K562 (cell line): ENCODE results near the gene MFNG. TPM values are rescaled to one million over a fixed set of nuclear protein-coding genes. Genes with fewer than 3 reads are reported as not detected.
A peak's percentile ranks its signal among the peaks of the same experiment; 100 is the strongest.

ENCODE experiments used
- ATAC-seq: fragments of 200-7000 bp; cut with Tn5 transposase; 3 replicates; pipeline ENCODE4 v1.9.1; 2020; ENCODE audit warnings: moderate library complexity
- BruUV-seq: library from RNA; stranded (reverse); fragments of 400-500 nt; replicated peaks from 2 replicates; lab custom pipeline; 2021; lab: Mats Ljungman, UMichigan
- CTCF ChIA-PET: fragments of 300-600 bp; formaldehyde crosslinking; extraction: SDS; loops from one replicate; lab custom pipeline; 2021; ENCODE audit warnings: low intra/inter-chr PET ratio; lab: Yijun Ruan, JAX
- POLR2A ChIA-PET: fragments of 300-600, 350-650 bp; sonication (Branson Sonifier 250); formaldehyde crosslinking; extraction: SDS; loops from one replicate; lab custom pipeline; 2021; ENCODE audit warnings: antibody characterized with exemption, inconsistent platforms; lab: Yijun Ruan, JAX
- DNase-seq, 4 experiments: peaks; one replicate each; pipeline versions ENCODE4 v3.0.0 to v3.0.0-alpha.2; 2011 to 2018; ENCODE audit warnings: low spot score in 3 of 4, mixed read lengths in 3 of 4; ENCODE audit errors: extremely low read depth in 1 of 4
- FAIRE-seq: peaks from 2 replicates; lab custom pipeline; 2011; peaks lifted over from hg19 to GRCh38; lab: Jason Lieb, UNC
- H2AFZ ChIP-seq: 2 replicates; pipeline ENCODE4 v1.6.0; 2011; ENCODE audit warnings: low read depth, low read length, control low read depth, inconsistent platforms
- H3K27ac ChIP-seq: fragments of 200-600 bp; 3 replicates; pipeline ENCODE4 v1.8.0; 2011; ENCODE audit warnings: low read depth, mild to moderate bottlenecking, control low read depth, inconsistent platforms, low read length, moderate library complexity, mixed read lengths; ENCODE audit errors: extremely low read depth
- H3K27me3 ChIP-seq, 2 experiments: fragments of 300-600 bp in 1 of 2; 2 replicates in 1 of 2; 3 replicates in 1 of 2; pipeline versions ENCODE4 v1.6.0 to v1.8.0; 2011; ENCODE audit warnings: inconsistent platforms in 2 of 2, low read length in 2 of 2, mild to moderate bottlenecking in 1 of 2, mixed read lengths in 1 of 2, moderate library complexity in 1 of 2; ENCODE audit not compliant: control insufficient read depth in 2 of 2, insufficient read depth in 2 of 2
- H3K36me3 ChIP-seq: fragments of 300-600 bp; 3 replicates; pipeline ENCODE4 v1.8.0; 2011; ENCODE audit warnings: mild to moderate bottlenecking, low read length, inconsistent platforms; ENCODE audit not compliant: control insufficient read depth, insufficient read depth
- H3K4me1 ChIP-seq, 2 experiments: fragments of 200-600 bp in 1 of 2; replicated peaks in 1 of 2; 2 replicates in 1 of 2; 3 replicates in 1 of 2; pipeline versions ENCODE4 v1.5.1 to v1.8.0; 2011; ENCODE audit warnings: inconsistent platforms in 2 of 2, low read length in 2 of 2, mild to moderate bottlenecking in 1 of 2, mixed read lengths in 1 of 2, moderate library complexity in 1 of 2; ENCODE audit not compliant: control insufficient read depth in 2 of 2, insufficient read depth in 2 of 2
- H3K4me2 ChIP-seq: 2 replicates; pipeline ENCODE4 v1.6.1; 2011; ENCODE audit warnings: low read length, control low read depth, inconsistent platforms, mixed read lengths; ENCODE audit not compliant: insufficient read depth
- H3K4me3 ChIP-seq: fragments of 200-600 bp; sonication (generic), shearing (Covaris generic); 2 replicates; pipeline ENCODE4 v1.5.1; 2016; ENCODE audit warnings: control low read depth, inconsistent platforms
- H3K79me2 ChIP-seq: fragments of 200-600 bp; 3 replicates; pipeline ENCODE4 v1.8.0; 2011; ENCODE audit warnings: low read length, inconsistent platforms; ENCODE audit not compliant: control insufficient read depth, insufficient read depth
- H3K9ac ChIP-seq, 2 experiments: 2 replicates each; pipeline versions ENCODE4 v1.6.0 to v1.6.1; 2011; ENCODE audit warnings: low read depth in 2 of 2, low read length in 2 of 2, control low read depth in 1 of 2, inconsistent platforms in 1 of 2, mild to moderate bottlenecking in 1 of 2, mixed read lengths in 1 of 2; ENCODE audit not compliant: insufficient read depth in 1 of 2
- H3K9me1 ChIP-seq: one replicate; pipeline ENCODE4 v1.6.0; 2011; ENCODE audit warnings: inconsistent platforms, mild to moderate bottlenecking, low read length, moderate library complexity; ENCODE audit not compliant: control insufficient read depth, insufficient read depth
- H3K9me3 ChIP-seq: replicated peaks from 2 replicates; pipeline ENCODE4 v1.5.1; 2011; ENCODE audit warnings: low read depth, low read length, inconsistent platforms; ENCODE audit not compliant: control insufficient read depth, insufficient read depth
- H4K20me1 ChIP-seq: replicated peaks from 2 replicates; pipeline ENCODE4 v1.6.1; 2011; ENCODE audit warnings: low read length, inconsistent platforms, mixed read lengths; ENCODE audit not compliant: control insufficient read depth, insufficient read depth
- ATF4 ChIP-seq: fragments of 450-650 bp; formaldehyde crosslinking; IDR thresholded peaks from 2 replicates; pipeline ENCODE4 v1.4.0; 2022; ENCODE audit warnings: mild to moderate bottlenecking, moderate library complexity
- C11orf30 ChIP-seq: fragments of 450-650 bp; IDR thresholded peaks from 2 replicates; pipeline ENCODE4 v1.6.1; 2016; ENCODE audit warnings: low read depth, mild to moderate bottlenecking
- CTCF ChIP-seq, 3 experiments: IDR thresholded peaks in 2 of 3; conservative IDR thresholded peaks in 1 of 3; 2 replicates each; pipeline ENCODE4 v1.5.1; 2011 to 2012; ENCODE audit warnings: low read length in 3 of 3, mild to moderate bottlenecking in 3 of 3, control low read depth in 2 of 3, improper control_type of control experiment in 1 of 3, inconsistent platforms in 1 of 3, low read depth in 1 of 3, mixed read lengths in 1 of 3, moderate library complexity in 1 of 3; ENCODE audit not compliant: insufficient read depth in 2 of 3
- KDM1A ChIP-seq, 2 experiments: fragments of 450-650 bp; IDR thresholded peaks; 2 replicates each; pipeline ENCODE4 v1.6.1; 2016; ENCODE audit warnings: mild to moderate bottlenecking in 2 of 2
- PBX2 ChIP-seq, 2 experiments: IDR thresholded peaks in 1 of 2; conservative IDR thresholded peaks in 1 of 2; 2 replicates each; pipeline ENCODE4 v1.6.1; 2016; ENCODE audit warnings: low read depth in 2 of 2, mild to moderate bottlenecking in 1 of 2, missing compliant biosample characterization in 1 of 2, missing genetic modification characterization in 1 of 2, moderate library complexity in 1 of 2
- RCOR1 ChIP-seq, 2 experiments: IDR thresholded peaks; 2 replicates each; pipeline ENCODE4 v1.6.1; 2012; ENCODE audit warnings: low read depth in 2 of 2, low read length in 2 of 2, borderline replicate concordance in 1 of 2, improper control_type of control experiment in 1 of 2
- SMAD1 ChIP-seq: fragments of 150-350 bp; IDR thresholded peaks from 2 replicates; pipeline ENCODE4 v1.6.1; 2014; ENCODE audit warnings: low read length, low read depth; ENCODE audit not compliant: partially characterized antibody
- SMC3 ChIP-seq: conservative IDR thresholded peaks from 2 replicates; pipeline ENCODE4 v1.6.1; 2011; ENCODE audit warnings: low read depth, low read length, improper control_type of control experiment; ENCODE audit not compliant: insufficient read depth
- ZNF23 ChIP-seq: fragments of 250-450 bp; sonication (Bioruptor Pico); IDR thresholded peaks from 2 replicates; pipeline ENCODE4 v1.4.0; 2020; ENCODE audit warnings: mild to moderate bottlenecking
- ZNF316 ChIP-seq: fragments of 450-650 bp; IDR thresholded peaks from 2 replicates; pipeline ENCODE4 v1.6.1; 2016
- ZNF398 ChIP-seq: fragments of 250-450 bp; sonication (Bioruptor Pico); IDR thresholded peaks from 2 replicates; pipeline ENCODE4 v1.8.0; 2021; ENCODE audit warnings: moderate library complexity, mild to moderate bottlenecking, inconsistent platforms
- ZNF699 ChIP-seq: fragments of 250-450 bp; sonication (Bioruptor Pico); IDR thresholded peaks from 2 replicates; pipeline ENCODE4 v1.8.0; 2021; ENCODE audit warnings: mild to moderate bottlenecking, moderate library complexity; ENCODE audit not compliant: insufficient replicate concordance
- WGBS: fragments of 100-300 bp; shearing (Covaris generic); methylation state at CpG from one replicate; pipeline ENCODE4 v1.1.6; 2016; ENCODE audit warnings: low coverage, mixed read lengths; ENCODE audit not compliant: insufficient coverage; ENCODE audit errors: missing lambda C conversion rate; 5-methylcytosine and 5-hydroxymethylcytosine counted together
- in situ Hi-C: fragments of 300-500 bp; cut with MboI; formaldehyde crosslinking; loops from 4 replicates; pipeline ENCODE4 v1.15.0; 2018; ENCODE audit warnings: inconsistent platforms, mixed read lengths
- intact Hi-C: fragments of 100-400 bp; cut with micrococcal nuclease; formaldehyde crosslinking; loops from 2 replicates; pipeline ENCODE4 v1.14.2; 2022
- polyA plus RNA-seq, 8 experiments: library from polyadenylated mRNA; depleted of rRNA in 4 of 8; stranded (reverse) in 5 of 8; unstranded in 3 of 8; fragments of >200 nt; fragmentation: Nextera tagmentation in 2 of 8; fragmentation: Illumina TruSeq in 1 of 8; extraction: Ambion mirVana in 2 of 8; extraction: Trizol in 1 of 8; gene quantifications; 2 replicates each; pipeline versions ENCODE4 v1.2.1 to v1.2.3, GENCODE V29; 2011 to 2014; ENCODE audit warnings: inconsistent platforms in 1 of 8, missing spikeins in 1 of 8
- total RNA-seq, 7 experiments: library from RNA; depleted of rRNA in 6 of 7; stranded (reverse); fragments of >200 nt in 6 of 7; fragmentation: Illumina TruSeq in 2 of 7; extraction: Trizol in 2 of 7; gene quantifications; 2 replicates each; pipeline versions ENCODE4 v1.2.1 to v1.2.3, GENCODE V29; 2011 to 2021; ENCODE audit warnings: low replicate concordance in 1 of 7

The MFNG gene
- total and polyA plus RNA-seq, 9 of the 15 experiments (the other 6 are each of a cell fraction or from before 2014, with no cell fraction given): 0.13 to 0.73 (median 0.38) TPM; not detected in 4

DNA sequence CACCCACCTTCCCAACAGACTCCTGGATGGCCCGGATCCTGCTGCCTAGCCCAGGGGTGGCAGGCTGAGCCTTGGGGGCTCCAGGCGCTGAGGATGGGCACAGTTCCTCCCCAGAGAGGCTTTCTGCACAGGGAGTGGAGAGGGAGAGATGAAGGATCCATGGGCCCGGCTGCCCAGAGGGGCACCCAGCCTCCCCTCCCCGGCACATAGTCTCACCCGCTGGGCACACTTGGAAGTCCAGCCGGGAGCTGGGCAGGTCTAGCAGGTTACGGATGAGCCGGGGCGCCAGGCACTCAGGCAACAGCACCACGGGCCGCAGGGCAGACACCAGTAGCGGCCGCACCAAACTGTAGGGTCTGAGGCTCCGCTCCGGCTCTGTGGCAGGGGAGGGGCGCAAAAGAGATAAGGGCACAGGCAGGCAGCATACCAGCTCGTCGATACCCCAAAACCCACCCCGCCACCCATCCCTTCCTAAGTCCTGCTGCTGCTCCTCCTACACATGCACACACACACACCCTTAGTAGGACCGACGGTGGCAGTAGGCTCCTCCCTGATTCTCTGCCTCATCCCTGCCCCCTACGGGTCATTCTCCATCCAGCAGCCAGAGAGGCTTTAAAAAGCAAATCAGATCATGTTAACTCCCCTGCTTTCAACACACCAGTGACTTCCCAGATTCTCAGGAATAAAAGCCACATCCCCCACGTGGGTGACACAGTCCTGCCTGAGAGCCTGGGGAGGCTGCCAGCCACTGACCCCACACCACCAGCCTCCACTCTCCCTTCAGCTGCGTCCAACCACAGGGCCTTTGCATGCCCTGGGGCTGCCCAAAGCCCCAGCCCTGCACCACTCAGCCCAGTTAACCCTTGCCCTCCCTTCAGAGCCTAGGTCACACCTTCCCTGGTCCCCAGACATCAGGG is 6.5 kb upstream of the MFNG start:
- H3K4me3 ChIP-seq: no peak overlapping the region
- no peak overlapping the region for H3K4me2 ChIP-seq
- no peaks in the 10 kb centered on the region for H3K36me3 ChIP-seq
- ATAC-seq: peak; percentile 88
- ChIA-PET POLR2A (no interaction called here), CTCF (no interaction called here)
- intact Hi-C loops: no loop called here
- H4K20me1 ChIP-seq: no peaks in the 10 kb centered on the region
- peak; percentile 72 for FAIRE-seq
- DNase-seq: peak; percentile 50 to 56 (median 54)
- no TSS peak for BruUV-seq
- no peaks in the 10 kb centered on the region for H3K79me2 ChIP-seq
- no peak overlapping the region for H3K27ac ChIP-seq
- no peaks in the 10 kb centered on the region for H3K27me3 ChIP-seq
- H3K9ac ChIP-seq: no peak overlapping the region
- in situ Hi-C loops: no loop called here
- H3K4me1 ChIP-seq: peaks cover 0 to 25% of the 10 kb centered on the region in 2 experiments; a peak in 2 of 5 replicates
- no peaks in the 10 kb centered on the region for H3K9me3 ChIP-seq
- no peaks in the 10 kb centered on the region for H3K9me1 ChIP-seq
- H2AFZ ChIP-seq: no peak overlapping the region
- 54% methylated on average over 8 of the region's 24 CpGs for WGBS
- TF ChIP-seq RCOR1 (IDR thresholded peaks at IDR 0.05; ENCODE audit: borderline replicate concordance in 1 of 2, low read depth in 2 of 2, low read length in 2 of 2): peak in 1 of 2 experiments; percentile 53; a peak in 1 of 4 replicates
- no peak for TF ChIP-seq ZNF699 (CRISPR knock-in tag)
- 0 out of 2 replicates have a peak, but pooled peaks have one; percentile 5 for TF ChIP-seq SMC3
- no peak for TF ChIP-seq C11orf30
- no peak for TF ChIP-seq PBX2 (CRISPR knock-in tag; IDR thresholded peaks at IDR 0.05; ENCODE audit: low read depth)
- no peak for TF ChIP-seq PBX2 (tag; conservative IDR thresholded peaks at IDR 0.05; ENCODE audit: low read depth)
- peak; percentile 48 to 61 (median 48) for TF ChIP-seq CTCF (IDR thresholded peaks at IDR 0.05 in 2 of 3, conservative IDR thresholded peaks at IDR 0.05 in 1 of 3; ENCODE audit: insufficient read depth in 2 of 3, low read depth in 1 of 3, low read length in 3 of 3)
- no peak for TF ChIP-seq ZNF316
- peak; percentile 78 to 87; a peak in 3 of 4 replicates for TF ChIP-seq KDM1A (IDR thresholded peaks at IDR 0.05)
- no peak for TF ChIP-seq SMAD1
- no peak for TF ChIP-seq ATF4 (CRISPR knock-in tag)
- TF ChIP-seq ZNF398 (CRISPR knock-in tag): no peak
- no peak for TF ChIP-seq ZNF23 (CRISPR knock-in tag)
